ENCODE data around the gene TBC1D22A. TPM values are rescaled to one million over a fixed set of nuclear protein-coding genes. Genes with fewer than 3 reads are reported as not detected.

Gene TBC1D22A
- total and polyA plus RNA-seq, 2 experiments from 2014 or later: 9.6 to 13.3 TPM

- no peak for TF ChIP-seq ZNF462 (CRISPR knock-in tag; IDR thresholded peaks at IDR 0.05)
- no peak for TF ChIP-seq ETS1 (IDR thresholded peaks at IDR 0.05)
These were observed 384.5 kb downstream of the TBC1D22A start (continued) for GRCh38 chr22:47146941-47147340.

GRCh38 chr22:47147572-47147971, 385.1 kb downstream of the TBC1D22A start:
- Histone ChIP-seq H3F3A (replicated peaks; ENCODE audit: low read depth) (no peaks in the 10 kb centered on the region), H3K9me2 (ENCODE audit: insufficient read depth) (no peaks in the 10 kb centered on the region), H3K27ac (ENCODE audit: low read depth) (no peak overlapping the region), H3K27me3 (ENCODE audit: insufficient read depth) (no peaks in the 10 kb centered on the region), H2AFZ (no peak overlapping the region), H4K20me1 (replicated peaks; ENCODE audit: insufficient read depth) (no peaks in the 10 kb centered on the region), H3K4me3 (no peak overlapping the region), H3K4me1 (ENCODE audit: insufficient read depth) (no peaks in the 10 kb centered on the region), H3K79me2 (replicated peaks; ENCODE audit: insufficient read depth) (no peaks in the 10 kb centered on the region), H3K36me3 (ENCODE audit: insufficient read depth) (no peaks in the 10 kb centered on the region), H3K4me2 (no peak overlapping the region)
- ATAC-seq (no peak), DNase-seq (ENCODE audit: low spot score) (no peak)
- Mint-ChIP-seq H3K4me3 (no peak overlapping the region), H3K27me3 (ENCODE audit: insufficient read depth, low read depth, poor library complexity) (peaks cover 4% of the 10 kb centered on the region), H3K4me1 (no peaks in the 10 kb centered on the region; the same call in 2 of the 3 replicates), H3K36me3 (ENCODE audit: low read depth) (no peaks in the 10 kb centered on the region), H3K27ac (no peak overlapping the region), H3K9me3 (peaks cover 3% of the 10 kb centered on the region; the same call in 1 of the 3 replicates)
- no peak for TF ChIP-seq ETS1 (IDR thresholded peaks at IDR 0.05)
- TF ChIP-seq ZNF114 (CRISPR knock-in tag; IDR thresholded peaks at IDR 0.05): no peak
- no peak for TF ChIP-seq POLR2AphosphoS5 (IDR thresholded peaks at IDR 0.05; ENCODE audit: low read depth)
- TF ChIP-seq CREB1 (CRISPR knock-in tag; IDR thresholded peaks at IDR 0.05; ENCODE audit: low read depth): no peak
- TF ChIP-seq STAT1 (IDR thresholded peaks at IDR 0.05; ENCODE audit: unreplicated experiment): no peak
- no peak for TF ChIP-seq EZH2 (IDR thresholded peaks at IDR 0.05; ENCODE audit: low read depth, unreplicated experiment)
